Testis (tissue), 2 donors: ENCODE results near the gene SLIRP.

ENCODE experiments used
- POLR2A ChIP-seq: fragments of 450-650 bp; IDR thresholded peaks from one replicate; pipeline ENCODE4 v1.6.1; 2017; ENCODE audit warnings: antibody characterized with exemption, mild to moderate bottlenecking, moderate library complexity
- TF ChIP-seq, protein P1 (sequence below), 3 experiments: fragments of 450-650 bp in 2 of 3; fragments of 200-600 bp in 1 of 3; sonication (generic) in 1 of 3; IDR thresholded peaks; one replicate each; pipeline ENCODE4 v1.5.1; 2016 to 2019; ENCODE audit warnings: antibody characterized with exemption in 3 of 3, mild to moderate bottlenecking in 2 of 3, moderate library complexity in 1 of 3

DNA sequence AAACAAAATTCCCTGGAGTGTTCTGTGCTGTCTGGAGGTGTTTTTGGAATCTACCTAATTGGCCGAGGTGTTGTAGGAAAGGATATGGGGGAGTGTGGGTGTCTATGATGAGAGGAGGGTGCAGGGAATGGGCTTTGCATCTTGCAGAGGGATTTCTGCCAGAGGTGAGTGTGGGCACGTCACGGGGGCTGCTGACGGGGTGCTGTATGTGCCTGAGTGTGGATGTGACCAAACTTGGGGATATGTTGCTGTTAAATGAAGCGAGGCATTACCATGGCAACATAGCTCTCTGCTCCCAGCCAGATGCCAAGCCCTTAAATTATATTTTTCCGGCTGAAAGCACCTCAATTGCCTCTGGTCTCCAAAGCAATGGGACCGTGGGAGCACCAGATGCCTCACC is 47.1 kb upstream of the SLIRP start:
- TF ChIP-seq, protein P1, sequence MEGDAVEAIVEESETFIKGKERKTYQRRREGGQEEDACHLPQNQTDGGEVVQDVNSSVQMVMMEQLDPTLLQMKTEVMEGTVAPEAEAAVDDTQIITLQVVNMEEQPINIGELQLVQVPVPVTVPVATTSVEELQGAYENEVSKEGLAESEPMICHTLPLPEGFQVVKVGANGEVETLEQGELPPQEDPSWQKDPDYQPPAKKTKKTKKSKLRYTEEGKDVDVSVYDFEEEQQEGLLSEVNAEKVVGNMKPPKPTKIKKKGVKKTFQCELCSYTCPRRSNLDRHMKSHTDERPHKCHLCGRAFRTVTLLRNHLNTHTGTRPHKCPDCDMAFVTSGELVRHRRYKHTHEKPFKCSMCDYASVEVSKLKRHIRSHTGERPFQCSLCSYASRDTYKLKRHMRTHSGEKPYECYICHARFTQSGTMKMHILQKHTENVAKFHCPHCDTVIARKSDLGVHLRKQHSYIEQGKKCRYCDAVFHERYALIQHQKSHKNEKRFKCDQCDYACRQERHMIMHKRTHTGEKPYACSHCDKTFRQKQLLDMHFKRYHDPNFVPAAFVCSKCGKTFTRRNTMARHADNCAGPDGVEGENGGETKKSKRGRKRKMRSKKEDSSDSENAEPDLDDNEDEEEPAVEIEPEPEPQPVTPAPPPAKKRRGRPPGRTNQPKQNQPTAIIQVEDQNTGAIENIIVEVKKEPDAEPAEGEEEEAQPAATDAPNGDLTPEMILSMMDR (IDR thresholded peaks at IDR 0.05), result no peak
- no peak for TF ChIP-seq POLR2A
